GM12878 (cell line): ENCODE results near the gene HOXA1. TPM values are rescaled to one million over a fixed set of nuclear protein-coding genes. Genes with fewer than 3 reads are reported as not detected.

Experiments
- ATAC-seq: fragments of 200-7000 bp; cut with Tn5 transposase; 3 replicates; pipeline ENCODE4 v1.9.1; 2020; ENCODE audit warnings: mild to moderate bottlenecking, moderate library complexity
- BruUV-seq: library from RNA; stranded (reverse); fragments of 400-500 nt; replicated peaks from 2 replicates; lab custom pipeline; 2021; lab: Mats Ljungman, UMichigan
- CTCF ChIA-PET: fragments of 300-600 bp; sonication (Branson Sonifier 250); formaldehyde crosslinking; extraction: SDS; loops from one replicate; lab custom pipeline; 2021; ENCODE audit warnings: inconsistent platforms; lab: Yijun Ruan, JAX
- POLR2A ChIA-PET: fragments of 350-600 bp; formaldehyde crosslinking; extraction: SDS; loops from one replicate; lab custom pipeline; 2021; ENCODE audit warnings: inconsistent platforms; lab: Charles Lee
- RAD21 ChIA-PET: fragments of 300-600 bp; sonication (Branson Sonifier 250); formaldehyde crosslinking; loops from one replicate; lab custom pipeline; 2023; ENCODE audit warnings: antibody characterized with exemption; ENCODE audit not compliant: unreplicated experiment; lab: Charles Lee
- SMC1A ChIA-PET: fragments of 300-600 bp; sonication (Branson Sonifier 250); formaldehyde crosslinking; loops from one replicate; lab custom pipeline; 2023; ENCODE audit not compliant: unreplicated experiment, uncharacterized antibody; lab: Charles Lee
- DNase-seq: peaks from one replicate; pipeline ENCODE4 v3.0.0-alpha.2; 2011; ENCODE audit warnings: low read depth, low spot score
- FAIRE-seq: peaks from 3 replicates; lab custom pipeline; 2011; peaks lifted over from hg19 to GRCh38; lab: Jason Lieb, UNC
- H2AFZ ChIP-seq: 2 replicates; pipeline ENCODE4 v1.6.0; 2011; ENCODE audit warnings: low read depth, low read length, control low read depth; ENCODE audit not compliant: control insufficient read depth
- H3K27ac ChIP-seq: 2 replicates; pipeline ENCODE4 v1.5.1; 2011; ENCODE audit warnings: control low read depth; ENCODE audit not compliant: control insufficient read depth, insufficient read depth
- H3K27me3 ChIP-seq, 2 experiments: replicated peaks in 1 of 2; 2 replicates each; pipeline versions ENCODE4 v1.6.0 to v1.6.1; 2011; ENCODE audit warnings: low read length in 1 of 2; ENCODE audit not compliant: control insufficient read depth in 2 of 2, insufficient read depth in 2 of 2
- H3K36me3 ChIP-seq, 2 experiments: 2 replicates each; pipeline ENCODE4 v1.5.1; 2011; ENCODE audit warnings: low read length in 1 of 2; ENCODE audit not compliant: control insufficient read depth in 2 of 2, insufficient read depth in 2 of 2
- H3K4me1 ChIP-seq: 2 replicates; pipeline ENCODE4 v1.6.1; 2011; ENCODE audit warnings: mild to moderate bottlenecking, low read length, moderate library complexity, mixed read lengths; ENCODE audit not compliant: control insufficient read depth, insufficient read depth
- H3K4me2 ChIP-seq: 2 replicates; pipeline ENCODE4 v1.6.0; 2011; ENCODE audit warnings: control low read depth; ENCODE audit not compliant: control insufficient read depth, insufficient read depth
- H3K4me3 ChIP-seq: fragments of 200-600 bp; sonication (generic); 2 replicates; pipeline ENCODE4 v1.5.1; 2016
- H3K79me2 ChIP-seq: 2 replicates; pipeline ENCODE4 v1.6.0; 2011; ENCODE audit warnings: low read length; ENCODE audit not compliant: control insufficient read depth, insufficient read depth
- H3K9ac ChIP-seq: 2 replicates; pipeline ENCODE4 v1.8.0; 2011; ENCODE audit warnings: low read length, control low read depth, mixed read lengths; ENCODE audit not compliant: control insufficient read depth, insufficient read depth
- H3K9me3 ChIP-seq: replicated peaks from 3 replicates; pipeline ENCODE4 v1.5.1; 2011; ENCODE audit warnings: mild to moderate bottlenecking, low read length; ENCODE audit not compliant: control insufficient read depth, insufficient read depth
- H4K20me1 ChIP-seq: 2 replicates; pipeline ENCODE4 v1.6.0; 2011; ENCODE audit not compliant: control insufficient read depth, insufficient read depth
- ESRRA ChIP-seq: IDR thresholded peaks from 2 replicates; pipeline ENCODE4 v1.6.1; 2012; ENCODE audit warnings: mild to moderate bottlenecking, low read length, improper control_type of control experiment
- NFYB ChIP-seq: IDR thresholded peaks from 2 replicates; pipeline ENCODE4 v1.6.1; 2011; ENCODE audit warnings: low read depth, mild to moderate bottlenecking, low read length, improper control_type of control experiment, moderate library complexity; ENCODE audit not compliant: insufficient read depth
- PKNOX1 ChIP-seq: fragments of 450-650 bp; IDR thresholded peaks from 2 replicates; pipeline ENCODE4 v1.6.1; 2016; ENCODE audit warnings: mild to moderate bottlenecking
- RAD51 ChIP-seq: fragments of 450-650 bp; IDR thresholded peaks from 2 replicates; pipeline ENCODE4 v1.6.1; 2016; ENCODE audit warnings: moderate library complexity, mild to moderate bottlenecking, inconsistent platforms
- ZNF687 ChIP-seq: fragments of 450-650 bp; IDR thresholded peaks from 2 replicates; pipeline ENCODE4 v1.6.1; 2017; ENCODE audit warnings: mild to moderate bottlenecking, moderate library complexity
- WGBS: methylation state at CpG from one replicate; pipeline ENCODE4 v1.1.6; 2016; ENCODE audit warnings: low lambda C conversion rate; ENCODE audit not compliant: insufficient replicate concordance, insufficient coverage; ENCODE audit errors: missing lambda C conversion rate; 5-methylcytosine and 5-hydroxymethylcytosine counted together
- in situ Hi-C: fragments of 300-500 bp; cut with MboI; formaldehyde crosslinking; loops from 9 replicates; pipeline ENCODE4 v1.14.3; 2018; ENCODE audit warnings: mixed read lengths
- intact Hi-C: fragments of 100-400 bp; cut with micrococcal nuclease; formaldehyde crosslinking; loops from one replicate; pipeline ENCODE4 v1.14.2; 2022; ENCODE audit not compliant: unreplicated experiment
- polyA plus RNA-seq, 11 experiments: library from polyadenylated mRNA; depleted of rRNA in 4 of 11; unstranded in 6 of 11; stranded (reverse) in 5 of 11; fragments of >200 nt; fragmentation: Nextera tagmentation in 4 of 11; fragmentation: Illumina TruSeq in 1 of 11; extraction: Ambion mirVana in 4 of 11; extraction: Trizol in 1 of 11; gene quantifications; 1 replicate in 1 of 11; 2 replicates in 10 of 11; pipeline versions ENCODE4 v1.2.1 to v1.2.3, GENCODE V29; 2011 to 2016; ENCODE audit warnings: inconsistent platforms in 2 of 11, missing spikeins in 2 of 11, low read depth in 1 of 11
- total RNA-seq, 4 experiments: library from RNA; depleted of rRNA in 3 of 4; stranded (reverse); fragments of >200 nt in 3 of 4; fragmentation: Illumina TruSeq in 1 of 4; extraction: Trizol in 1 of 4; gene quantifications; 2 replicates each; pipeline versions ENCODE4 v1.2.1 to v1.2.3, GENCODE V29; 2013 to 2021

Gene HOXA1
- total and polyA plus RNA-seq, 10 of the 15 experiments (the other 5 are each of a cell fraction or from before 2014, with no cell fraction given) = 0.06 to 1.7 (median 0.18) TPM; not detected in 3

GRCh38 chr7:27101957-27102580 is 6.3 kb upstream of the HOXA1 start:
- in situ Hi-C loops (no loop called here), intact Hi-C loops (no loop called here)
- Histone ChIP-seq H3K27me3 (peaks cover 4% of the 10 kb centered on the region in 2 experiments), H3K9ac (no peak overlapping the region), H3K27ac (no peak overlapping the region), H3K79me2 (no peaks in the 10 kb centered on the region), H3K36me3 (no peaks in the 10 kb centered on the region), H3K9me3 (no peaks in the 10 kb centered on the region; the same call in 2 of the 3 replicates), H3K4me1 (peaks cover 4% of the 10 kb centered on the region), H3K4me2 (no peak overlapping the region), H4K20me1 (no peaks in the 10 kb centered on the region), H2AFZ (no peak overlapping the region), H3K4me3 (no peak overlapping the region)
- ChIA-PET CTCF (no interaction called here), RAD21 (no interaction called here), POLR2A (no interaction called here), SMC1A (no interaction called here)
- 41% methylated on average over 30 of the region's 39 CpGs for WGBS
- DNase-seq (no peak), FAIRE-seq (no peak), ATAC-seq (no peak)
- BruUV-seq = no TSS peak
- TF ChIP-seq RAD51 = no peak
- no peak for TF ChIP-seq PKNOX1
- no peak for TF ChIP-seq ESRRA
- TF ChIP-seq NFYB = no peak
- TF ChIP-seq ZNF687 = no peak
